Cardiac muscle cell (in vitro differentiated cells and primary cell): ENCODE results near the gene TTR. TPM values are rescaled to one million over a fixed set of nuclear protein-coding genes. Genes with fewer than 3 reads are reported as not detected.

Experiments
- DNase-seq, 2 donors: peaks; one replicate each; pipeline versions ENCODE4 v3.0.0 to v3.0.0-alpha.2; 2010 to 2017; ENCODE audit warnings: low read depth in 1 of 2, low spot score in 1 of 2
- H3K27ac ChIP-seq: fragments of 200-600 bp; sonication (generic); 2 replicates; pipeline ENCODE4 v1.5.1; 2016
- H3K27me3 ChIP-seq: fragments of 200-600 bp; sonication (generic); 2 replicates; pipeline ENCODE4 v1.6.0; 2016; ENCODE audit warnings: control low read depth
- H3K36me3 ChIP-seq: fragments of 200-600 bp; sonication (generic); 2 replicates; pipeline ENCODE4 v1.5.1; 2016; ENCODE audit warnings: control low read depth
- H3K4me1 ChIP-seq: fragments of 200-600 bp; sonication (generic); 2 replicates; pipeline ENCODE4 v1.8.1; 2017; ENCODE audit warnings: low read depth, mild to moderate bottlenecking, mixed run types
- H3K4me3 ChIP-seq: fragments of 200-600 bp; sonication (generic); 2 replicates; pipeline ENCODE4 v1.5.1; 2016; ENCODE audit warnings: mild to moderate bottlenecking
- H3K9me3 ChIP-seq: fragments of 200-600 bp; sonication (generic); 2 replicates; pipeline ENCODE4 v1.5.1; 2017; ENCODE audit warnings: low read depth, mild to moderate bottlenecking, control low read depth
- CTCF ChIP-seq: IDR thresholded peaks from 2 replicates; pipeline ENCODE4 v1.5.1; 2012; ENCODE audit warnings: low read depth, mild to moderate bottlenecking, low read length
- polyA plus RNA-seq: library from polyadenylated mRNA; unstranded; fragments of >200 nt; fragmentation: Nextera tagmentation; extraction: Ambion mirVana; gene quantifications from 2 replicates; pipeline ENCODE4 v1.2.1, GENCODE V29; 2016
- total RNA-seq: library from RNA; depleted of rRNA; stranded (reverse); fragments of >200 nt; gene quantifications from 2 replicates; pipeline ENCODE4 v1.2.3, GENCODE V29; 2016

The TTR gene
- total and polyA plus RNA-seq, 2 experiments from 2014 or later, result 0.98 to 2.7 TPM

- no peak overlapping the region for H3K4me3 ChIP-seq
- no peaks in the 10 kb centered on the region for H3K9me3 ChIP-seq
- no peaks in the 10 kb centered on the region for H3K4me1 ChIP-seq
- no peak for DNase-seq
- no peaks in the 10 kb centered on the region for H3K36me3 ChIP-seq
- no peak overlapping the region for H3K27ac ChIP-seq
- H3K27me3 ChIP-seq, result no peaks in the 10 kb centered on the region
- TF ChIP-seq CTCF, result no peak
Observed at GRCh38 chr18:31573051-31573450, 18.6 kb upstream of the TTR start.

- Histone ChIP-seq H3K4me1 (no peaks in the 10 kb centered on the region), H3K27me3 (no peaks in the 10 kb centered on the region), H3K36me3 (no peaks in the 10 kb centered on the region), H3K9me3 (no peaks in the 10 kb centered on the region), H3K27ac (no peak overlapping the region), H3K4me3 (no peak overlapping the region)
- no peak for TF ChIP-seq CTCF
- no peak for DNase-seq
Observed at GRCh38 chr18:31574359-31574758, 17.3 kb upstream of the TTR start.

GRCh38 chr18:31575515-31576257 is 16.0 kb upstream of the TTR start:
- Histone ChIP-seq H3K4me3 (no peak overlapping the region), H3K4me1 (no peaks in the 10 kb centered on the region), H3K27me3 (no peaks in the 10 kb centered on the region), H3K9me3 (no peaks in the 10 kb centered on the region), H3K27ac (no peak overlapping the region), H3K36me3 (no peaks in the 10 kb centered on the region)
- no peak for TF ChIP-seq CTCF
- no peak for DNase-seq

GRCh38 chr18:31576670-31577069 is 15.0 kb upstream of the TTR start:
- Histone ChIP-seq H3K27ac (no peak overlapping the region), H3K4me1 (no peaks in the 10 kb centered on the region), H3K9me3 (no peaks in the 10 kb centered on the region), H3K27me3 (no peaks in the 10 kb centered on the region), H3K36me3 (no peaks in the 10 kb centered on the region), H3K4me3 (no peak overlapping the region)
- DNase-seq, result no peak
- TF ChIP-seq CTCF, result no peak

- Histone ChIP-seq H3K4me1 (no peaks in the 10 kb centered on the region), H3K9me3 (no peaks in the 10 kb centered on the region), H3K4me3 (no peak overlapping the region), H3K27ac (no peak overlapping the region), H3K36me3 (no peaks in the 10 kb centered on the region), H3K27me3 (no peaks in the 10 kb centered on the region)
- no peak for DNase-seq
- no peak for TF ChIP-seq CTCF
Observed at GRCh38 chr18:31577195-31577594, 14.5 kb upstream of the TTR start.

- no peaks in the 10 kb centered on the region for H3K4me1 ChIP-seq
- DNase-seq, result no peak
- H3K27me3 ChIP-seq, result no peaks in the 10 kb centered on the region
- no peaks in the 10 kb centered on the region for H3K36me3 ChIP-seq
- TF ChIP-seq CTCF, result no peak
- H3K9me3 ChIP-seq, result no peaks in the 10 kb centered on the region
- H3K27ac ChIP-seq, result no peak overlapping the region
- no peak overlapping the region for H3K4me3 ChIP-seq
Observed at GRCh38 chr18:31578126-31578525, 13.6 kb upstream of the TTR start.
